Subcutaneous adipose tissue (tissue), 4 donors: ENCODE measurements around the gene VIL1. TPM values are rescaled to one million over a fixed set of nuclear protein-coding genes. Genes with fewer than 3 reads are reported as not detected.

Source experiments
- total RNA-seq, 4 donors: library from RNA; depleted of rRNA; stranded (reverse); fragments of >200 nt; gene quantifications; one replicate each; pipeline ENCODE4 v1.1.0, GENCODE V29; 2016
- TF ChIP-seq, protein P1 (sequence below): fragments of 450-650 bp; IDR thresholded peaks from one replicate; pipeline ENCODE4 v1.5.1; 2016; ENCODE audit warnings: low read depth, mild to moderate bottlenecking, control low read depth, antibody characterized with exemption, moderate library complexity

VIL1 gene
- total RNA-seq, 4 donors from 2014 or later, result not detected

DNA sequence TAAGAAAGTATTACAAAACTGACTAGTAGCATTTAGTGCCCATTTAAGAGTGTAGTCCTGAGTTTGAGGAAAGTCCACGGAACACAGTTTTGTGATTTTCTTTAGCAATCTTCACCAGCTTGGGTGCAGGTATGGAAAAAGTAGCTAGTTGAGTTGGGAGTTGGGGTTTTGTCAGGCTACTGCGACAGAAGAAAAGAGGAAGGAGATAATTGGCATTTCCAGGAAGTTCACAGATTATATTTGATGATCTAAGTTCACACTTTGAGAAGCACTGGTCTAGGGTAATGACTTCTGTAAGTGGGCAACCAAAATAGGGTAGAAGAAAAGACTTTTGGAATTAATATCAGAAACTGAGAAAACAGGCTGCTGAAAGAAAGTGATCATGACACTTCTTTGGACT, 52.1 kb downstream of the VIL1 start:
- TF ChIP-seq, protein P1, sequence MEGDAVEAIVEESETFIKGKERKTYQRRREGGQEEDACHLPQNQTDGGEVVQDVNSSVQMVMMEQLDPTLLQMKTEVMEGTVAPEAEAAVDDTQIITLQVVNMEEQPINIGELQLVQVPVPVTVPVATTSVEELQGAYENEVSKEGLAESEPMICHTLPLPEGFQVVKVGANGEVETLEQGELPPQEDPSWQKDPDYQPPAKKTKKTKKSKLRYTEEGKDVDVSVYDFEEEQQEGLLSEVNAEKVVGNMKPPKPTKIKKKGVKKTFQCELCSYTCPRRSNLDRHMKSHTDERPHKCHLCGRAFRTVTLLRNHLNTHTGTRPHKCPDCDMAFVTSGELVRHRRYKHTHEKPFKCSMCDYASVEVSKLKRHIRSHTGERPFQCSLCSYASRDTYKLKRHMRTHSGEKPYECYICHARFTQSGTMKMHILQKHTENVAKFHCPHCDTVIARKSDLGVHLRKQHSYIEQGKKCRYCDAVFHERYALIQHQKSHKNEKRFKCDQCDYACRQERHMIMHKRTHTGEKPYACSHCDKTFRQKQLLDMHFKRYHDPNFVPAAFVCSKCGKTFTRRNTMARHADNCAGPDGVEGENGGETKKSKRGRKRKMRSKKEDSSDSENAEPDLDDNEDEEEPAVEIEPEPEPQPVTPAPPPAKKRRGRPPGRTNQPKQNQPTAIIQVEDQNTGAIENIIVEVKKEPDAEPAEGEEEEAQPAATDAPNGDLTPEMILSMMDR, result no peak

DNA sequence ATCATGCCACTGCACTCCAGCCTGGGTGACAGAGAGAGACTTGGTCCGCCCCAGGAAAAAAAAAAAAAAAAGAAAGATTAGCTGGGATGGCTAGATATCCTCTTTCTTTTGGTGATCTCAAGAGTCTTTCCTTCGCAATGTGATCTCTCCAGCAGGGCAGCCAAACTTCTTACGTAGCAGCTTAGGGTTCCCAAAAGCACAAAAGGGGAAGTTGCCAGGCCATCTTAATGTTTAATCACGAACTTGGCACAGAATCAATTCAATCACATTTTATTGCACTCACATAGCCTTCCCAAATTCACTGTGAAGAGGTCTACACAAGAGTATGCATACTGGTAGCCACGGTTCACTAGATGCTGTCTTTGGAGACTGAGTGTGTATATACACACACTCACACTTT, 53.1 kb downstream of the VIL1 start:
- TF ChIP-seq, protein P1, result no peak

DNA sequence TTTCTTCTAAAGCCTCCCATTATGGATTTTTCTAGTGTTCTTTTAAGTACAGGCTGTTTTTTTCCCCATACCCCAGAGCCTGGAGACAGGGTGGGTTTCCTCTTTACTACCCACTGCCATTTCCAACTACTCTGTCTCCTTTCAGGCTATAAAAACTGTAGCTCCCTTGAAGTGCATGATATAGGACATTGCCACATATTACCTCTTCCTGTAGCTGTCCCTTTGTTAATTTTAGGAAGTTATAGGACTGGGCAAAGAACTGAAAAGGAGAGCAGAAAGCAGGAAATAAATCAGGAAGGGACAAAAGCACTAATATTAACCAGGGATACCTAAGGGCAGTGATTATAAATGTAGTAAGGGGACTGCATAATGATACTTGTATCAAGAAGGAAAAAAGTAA, 54.1 kb downstream of the VIL1 start:
- TF ChIP-seq, protein P1, result no peak

- TF ChIP-seq, protein P1, result no peak
Measured at GRCh38 chr2:218474527-218474926, 55.6 kb downstream of the VIL1 start.

- TF ChIP-seq, protein P1, result no peak
Measured at GRCh38 chr2:218476676-218477075, 57.8 kb downstream of the VIL1 start.

GRCh38 chr2:218477247-218477646, 58.3 kb downstream of the VIL1 start:
- TF ChIP-seq, protein P1, result no peak

- TF ChIP-seq, protein P1, result no peak
Measured at GRCh38 chr2:218478544-218478943, 59.6 kb downstream of the VIL1 start.
